ENCODE data around the gene CAMK1D. TPM values are rescaled to one million over a fixed set of nuclear protein-coding genes. Genes with fewer than 3 reads are reported as not detected.

CAMK1D gene
- polyA plus RNA-seq, 12 donors, result 1.6 to 16.1 (median 3.5) TPM; not detected in 1

- no peak for DNase-seq
These were observed 245.1 kb downstream of the CAMK1D start for GRCh38 chr10:12594448-12594944.

DNA sequence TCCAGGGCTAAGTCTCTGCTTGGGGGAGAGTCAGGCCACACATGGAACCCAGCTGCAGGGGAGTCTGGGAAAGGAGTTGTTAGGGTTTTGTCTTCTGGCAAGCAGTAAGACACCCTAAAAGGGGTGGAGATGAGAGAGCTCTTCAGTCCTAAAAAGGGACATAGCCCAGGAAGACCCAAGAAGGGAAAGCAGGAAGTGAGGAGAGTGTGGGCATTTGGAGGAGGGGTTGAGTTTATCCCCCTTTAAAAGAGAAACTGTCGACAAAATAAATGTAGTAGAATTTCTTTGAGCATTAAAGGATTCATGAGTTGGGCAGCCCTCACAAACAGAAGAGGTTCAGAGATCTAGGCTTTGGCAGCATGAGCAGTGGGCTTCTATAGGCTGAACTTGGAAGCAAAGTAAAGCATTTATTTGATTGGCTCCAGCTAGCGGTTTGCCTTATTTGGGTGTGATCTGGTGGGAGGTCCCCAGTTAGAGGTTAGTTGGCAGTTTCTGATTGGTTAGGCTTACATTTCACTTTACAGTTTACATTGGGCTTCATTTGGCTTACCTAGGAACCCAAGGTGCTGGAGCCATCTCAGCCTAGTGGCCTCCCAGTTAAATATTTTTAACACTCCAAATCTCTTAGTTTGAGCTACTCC, 246.7 kb downstream of the CAMK1D start:
- DNase-seq, result no peak

- no peak for DNase-seq
These were observed 247.8 kb downstream of the CAMK1D start for GRCh38 chr10:12597176-12597575.

- DNase-seq, result no peak
These were observed 248.7 kb downstream of the CAMK1D start for GRCh38 chr10:12597788-12598765.

GRCh38 chr10:12600652-12601051, 251.3 kb downstream of the CAMK1D start:
- no peak for DNase-seq

GRCh38 chr10:12602521-12602920, 253.2 kb downstream of the CAMK1D start:
- no peak for DNase-seq

DNA sequence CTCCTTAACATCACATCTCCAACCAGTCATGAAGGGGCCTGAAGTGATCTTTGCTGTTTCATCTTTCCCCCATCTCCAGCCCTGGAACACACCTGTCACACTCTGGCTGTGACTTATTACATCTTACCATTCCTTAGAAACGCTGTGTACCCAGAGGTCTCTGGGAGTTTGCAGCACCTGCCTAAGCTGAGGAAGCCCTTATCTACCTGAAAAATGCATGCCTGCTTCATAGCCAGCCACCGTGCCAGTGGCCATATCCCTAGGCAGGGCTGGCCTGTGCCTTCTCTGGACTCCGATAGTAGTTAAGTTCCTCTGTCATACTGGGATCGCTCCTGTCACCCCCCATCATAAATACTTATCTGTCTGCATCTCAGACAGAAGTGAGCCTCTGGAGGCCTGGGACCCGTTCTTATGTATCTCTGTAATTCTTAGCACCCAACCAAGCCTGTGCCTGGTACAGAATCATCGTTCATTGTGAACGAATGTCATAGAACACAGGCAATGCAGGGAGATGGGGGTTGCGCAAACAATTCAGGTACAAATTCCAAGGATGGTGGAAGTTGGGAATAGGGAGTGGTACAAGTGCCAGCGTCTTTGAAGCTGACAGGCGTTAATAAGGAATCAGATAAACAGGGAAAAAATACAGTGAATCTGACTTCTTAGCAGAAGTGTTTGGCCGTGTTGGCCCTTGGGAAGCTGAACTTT, 254.6 kb downstream of the CAMK1D start:
- DNase-seq, result no peak

DNA sequence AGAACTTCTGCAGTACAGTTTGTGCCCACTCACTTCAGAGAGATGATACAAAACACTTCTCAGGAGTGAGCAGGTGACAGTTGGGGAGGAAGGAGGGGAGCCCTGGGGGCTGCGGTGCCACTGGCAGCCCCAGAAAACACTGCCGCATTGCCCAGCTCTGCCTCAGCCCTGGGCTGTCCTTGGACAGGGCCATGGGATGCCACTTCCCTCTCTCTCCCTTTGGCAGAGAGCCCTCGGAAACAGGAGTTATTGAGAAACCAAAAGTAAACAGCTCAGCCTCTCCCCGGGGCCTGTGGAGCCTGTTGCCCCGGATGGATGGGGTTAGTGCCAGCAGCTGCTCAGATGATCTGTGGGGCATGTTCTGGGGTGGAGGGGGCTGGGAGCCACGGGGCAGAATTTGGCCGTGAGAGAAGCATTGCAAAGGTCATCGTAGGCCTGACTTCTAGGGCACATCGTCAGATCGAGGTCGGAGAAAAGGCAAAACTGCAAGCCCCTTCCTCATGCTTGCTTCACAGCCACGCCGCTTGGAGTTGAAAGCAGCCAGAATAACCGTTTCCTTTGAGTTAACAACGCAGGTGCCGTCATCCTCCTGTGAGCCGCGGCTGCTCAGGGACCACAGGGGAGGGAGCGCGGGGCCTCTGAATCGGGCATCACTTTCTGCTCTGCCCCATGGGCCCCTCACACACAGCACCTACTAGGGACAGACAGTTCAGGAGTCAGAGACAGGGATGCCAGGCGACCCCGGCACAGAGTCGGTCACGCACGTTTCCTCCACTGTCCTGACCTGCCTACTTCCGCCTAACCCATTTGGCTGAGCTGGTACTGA, 256.4 kb downstream of the CAMK1D start:
- DNase-seq, result peak; percentile 39

- DNase-seq, result no peak
These were observed 257.1 kb downstream of the CAMK1D start for GRCh38 chr10:12606461-12606860.

GRCh38 chr10:12608761-12609160, 259.4 kb downstream of the CAMK1D start:
- no peak for DNase-seq

DNA sequence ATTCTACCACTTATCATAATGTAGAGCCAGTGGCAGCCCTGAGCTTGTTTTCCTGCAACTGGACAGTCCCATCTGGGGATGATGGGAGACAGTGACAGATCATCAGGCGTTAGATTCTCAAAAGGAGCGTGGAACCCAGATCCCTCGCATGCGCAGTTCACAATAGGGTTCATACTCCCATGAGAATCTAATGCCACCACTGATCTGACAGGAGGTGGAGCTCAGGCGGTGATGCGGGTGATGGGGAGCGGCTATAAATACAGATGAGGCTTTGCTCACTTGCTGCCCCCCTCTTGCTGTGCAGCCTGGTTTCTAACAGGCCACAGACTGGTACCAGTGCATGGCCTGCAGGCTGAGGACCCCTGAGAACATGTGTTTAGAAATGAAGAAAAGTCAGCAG, 260.1 kb downstream of the CAMK1D start:
- no peak for DNase-seq

DNA sequence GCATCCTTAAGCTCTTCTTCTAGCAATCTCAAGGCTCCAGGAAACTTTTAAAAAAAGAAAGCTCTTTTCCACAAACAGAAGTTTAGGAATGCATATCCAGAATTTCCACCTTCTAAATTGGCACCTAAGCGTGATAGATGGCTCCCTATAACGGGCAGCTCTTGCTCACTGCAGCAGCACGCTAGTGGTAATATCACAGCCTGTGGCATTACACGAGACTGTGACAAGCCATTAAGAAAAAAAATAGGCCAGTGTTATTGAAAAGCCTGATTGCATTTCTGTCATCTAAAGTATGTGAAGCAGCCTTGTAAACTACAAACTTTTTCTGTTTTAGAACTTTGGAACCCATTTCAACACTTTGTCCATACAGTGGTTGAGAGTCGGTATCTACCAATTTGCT, 263.8 kb downstream of the CAMK1D start:
- no peak for DNase-seq

DNA sequence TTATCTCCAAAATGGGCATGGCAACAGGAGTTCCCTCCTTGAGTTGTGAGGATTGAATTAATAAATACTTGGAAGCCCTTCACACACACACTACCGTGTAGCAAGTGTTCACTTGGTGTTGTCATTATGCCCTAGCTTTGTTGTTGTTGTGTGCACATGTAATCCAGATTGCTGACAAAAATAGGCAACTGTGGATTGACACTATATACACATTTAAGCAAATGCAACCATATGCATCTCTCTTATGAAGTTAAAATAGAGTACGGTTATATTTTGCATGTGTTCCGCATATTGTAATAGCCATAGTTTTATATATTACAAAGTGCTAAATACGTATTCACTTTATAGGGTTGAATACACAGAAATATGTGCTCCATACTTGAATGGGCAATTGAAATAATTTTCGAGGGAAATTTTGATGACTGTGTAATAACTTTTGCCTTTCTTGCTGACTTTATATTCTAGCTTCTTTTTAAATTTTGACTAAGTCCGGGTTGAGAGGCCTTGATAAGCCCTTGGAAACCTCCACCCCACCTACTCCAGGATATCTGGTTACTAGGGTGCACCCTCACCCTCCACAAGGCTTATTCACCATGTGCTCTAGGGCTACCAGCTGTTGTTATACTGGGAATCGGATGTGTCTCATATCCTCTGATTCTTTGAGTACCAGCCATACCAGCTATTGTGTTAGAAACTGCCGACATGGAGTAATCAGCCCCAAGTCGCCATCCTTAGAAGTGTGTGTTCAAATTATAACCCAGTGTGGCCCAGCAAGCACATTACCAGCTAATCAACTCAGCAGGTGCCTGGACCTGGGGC, 265.0 kb downstream of the CAMK1D start:
- no peak for DNase-seq

DNA sequence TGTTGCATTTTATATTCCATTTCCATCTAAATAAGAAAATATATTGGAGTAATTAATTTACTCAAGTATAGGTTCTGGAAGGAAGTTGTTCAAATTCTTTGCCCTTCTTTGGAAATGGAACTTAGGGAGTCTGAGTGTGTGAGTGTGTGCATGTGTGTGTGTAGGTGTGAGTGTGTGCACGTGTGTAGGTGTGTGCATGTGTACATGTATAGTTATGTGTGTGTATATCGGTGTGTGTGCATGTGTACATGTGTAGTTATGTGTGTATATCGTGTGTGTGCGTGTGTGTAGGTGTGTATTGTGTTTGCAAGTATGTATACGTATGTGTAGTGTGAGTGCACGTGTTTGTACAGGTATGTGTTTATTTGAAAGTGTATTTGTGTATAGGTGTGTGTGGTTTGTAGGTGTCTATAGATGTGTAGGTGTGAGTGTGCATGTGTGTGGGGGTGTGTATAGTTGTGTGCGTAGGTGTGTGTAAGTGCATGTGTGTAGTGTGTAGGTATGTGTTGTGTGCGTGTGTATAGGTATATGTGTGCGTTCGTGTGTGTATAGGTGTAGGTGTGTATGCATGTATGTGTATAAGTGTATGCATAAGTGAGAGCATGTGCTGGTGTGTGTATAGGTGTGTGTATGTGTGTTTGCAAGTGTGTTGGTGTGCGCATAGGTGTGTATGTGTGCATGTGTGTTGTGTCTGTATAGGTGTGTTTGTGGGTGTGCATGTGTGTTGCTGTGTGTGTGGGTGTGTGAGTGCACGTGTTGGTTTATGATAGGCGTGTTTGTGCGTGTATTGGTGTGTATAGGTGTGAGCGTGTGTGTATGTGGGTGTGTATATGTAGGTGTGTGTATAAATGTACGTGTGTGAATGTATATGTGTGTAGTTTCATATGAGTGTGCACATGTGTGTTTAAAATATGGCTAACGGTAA, 266.2 kb downstream of the CAMK1D start:
- DNase-seq, result no peak

DNA sequence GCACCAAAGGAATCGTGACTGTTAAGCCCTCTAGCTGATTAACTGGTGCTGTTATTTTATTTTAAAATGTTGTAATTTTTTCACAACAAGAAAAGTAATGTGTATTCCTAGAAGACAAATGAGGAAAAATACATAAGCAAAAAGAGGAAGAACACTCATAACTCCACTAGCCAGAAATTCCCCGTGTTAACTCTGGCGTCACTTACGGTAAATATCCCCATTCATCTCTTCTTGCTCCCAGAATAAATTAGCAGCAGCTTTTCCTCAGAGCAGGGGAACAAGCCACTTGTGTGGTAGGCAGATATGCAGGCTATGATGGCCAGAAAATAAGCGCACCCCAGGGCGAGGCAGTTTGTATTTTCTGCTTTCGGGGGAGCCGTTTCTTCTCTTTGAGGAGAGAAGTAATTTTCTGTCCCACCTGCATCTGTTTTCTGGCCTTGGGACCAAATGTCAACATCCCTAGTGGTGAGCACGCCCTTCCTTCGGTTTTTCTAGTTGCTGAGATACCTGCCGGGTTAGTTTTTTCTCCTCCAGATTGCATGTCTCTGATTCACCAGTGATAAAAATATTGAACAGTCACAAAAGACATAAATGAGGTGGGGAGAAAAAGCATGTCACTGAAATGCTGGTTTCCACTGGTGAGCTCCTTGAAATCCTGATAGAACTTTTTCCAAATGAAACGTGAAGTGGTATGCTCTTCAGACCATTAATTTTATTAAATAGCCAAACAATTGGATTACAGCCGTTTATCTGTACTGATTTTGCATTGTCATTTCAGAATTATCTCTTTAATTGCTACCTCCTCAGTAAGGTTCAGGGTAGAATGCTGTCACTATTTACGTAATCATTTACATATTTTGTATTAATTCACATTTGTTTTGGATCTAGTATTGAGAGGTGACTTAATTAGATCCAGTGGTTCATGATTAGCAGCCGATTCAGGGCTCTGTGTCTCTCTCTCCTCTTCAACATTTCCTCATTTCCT, 268.1 kb downstream of the CAMK1D start:
- no peak for DNase-seq

- DNase-seq, result no peak
These were observed 272.7 kb downstream of the CAMK1D start for GRCh38 chr10:12622016-12622415.

DNA sequence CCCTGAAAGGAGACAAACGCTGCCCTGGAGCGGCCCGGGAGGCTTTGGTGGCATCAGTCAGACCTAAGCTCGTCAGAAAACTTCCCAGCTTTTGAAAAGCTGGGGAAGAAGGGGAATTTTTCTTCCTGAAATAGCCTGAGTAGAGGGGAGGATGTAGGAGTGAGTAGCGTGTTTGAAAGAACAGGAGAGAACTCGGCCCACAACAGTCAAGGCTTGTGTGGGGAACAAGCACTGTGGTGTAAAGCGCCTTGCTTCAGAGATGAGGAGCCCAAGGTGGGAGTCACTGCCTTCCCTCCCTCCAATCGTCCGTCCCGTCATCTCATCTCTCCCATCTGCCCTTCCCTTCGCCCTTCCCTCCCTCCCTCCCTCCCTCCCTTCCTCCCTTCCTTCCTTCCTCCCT, 273.3 kb downstream of the CAMK1D start:
- no peak for DNase-seq
